Upper lobe of left lung (tissue), 6 donors: ENCODE data around the gene MAPRE3. TPM values are rescaled to one million over a fixed set of nuclear protein-coding genes. Genes with fewer than 3 reads are reported as not detected.

Source experiments
- ATAC-seq, 2 donors: fragments of 200-7000 bp; cut with Tn5 transposase; one replicate each; pipeline ENCODE4 v1.9.1; 2022; ENCODE audit warnings: mild to moderate bottlenecking in 2 of 2, moderate library complexity in 2 of 2; ENCODE audit not compliant: low FRiP score in 2 of 2
- DNase-seq, 2 donors: peaks; one replicate each; pipeline ENCODE4 v3.0.0-alpha.2; 2019 to 2020
- H3K27ac ChIP-seq, 4 donors: fragments of 200-600 bp; sonication (generic); one replicate each; pipeline ENCODE4 v1.5.1; 2016 to 2019
- H3K27me3 ChIP-seq, 4 donors: fragments of 200-600 bp; sonication (generic); one replicate each; pipeline ENCODE4 v1.5.1; 2017 to 2019
- H3K36me3 ChIP-seq, 4 donors: fragments of 200-600 bp; sonication (generic); one replicate each; pipeline ENCODE4 v1.5.1; 2016 to 2019
- H3K4me1 ChIP-seq, 4 donors: fragments of 200-600 bp; sonication (generic); one replicate each; pipeline ENCODE4 v1.5.1; 2018 to 2019
- H3K4me3 ChIP-seq, 4 donors: fragments of 200-600 bp; sonication (generic); one replicate each; pipeline ENCODE4 v1.5.1; 2017 to 2019; ENCODE audit warnings: mild to moderate bottlenecking in 2 of 4, moderate library complexity in 1 of 4
- H3K9me3 ChIP-seq, 4 donors: fragments of 200-600 bp; sonication (generic); one replicate each; pipeline ENCODE4 v1.5.1; 2018 to 2019
- EP300 ChIP-seq, 4 donors: sonication (generic); formaldehyde crosslinking; IDR thresholded peaks; one replicate each; pipeline ENCODE4 v1.5.1; 2017; ENCODE audit warnings: antibody characterized with exemption in 4 of 4, control low read depth in 2 of 4
- POLR2A ChIP-seq, 4 donors: fragments of 450-650 bp; IDR thresholded peaks; one replicate each; pipeline ENCODE4 v1.5.1; 2016 to 2017; ENCODE audit warnings: antibody characterized with exemption in 4 of 4, mild to moderate bottlenecking in 2 of 4
- POLR2AphosphoS5 ChIP-seq, 2 donors: sonication (generic); formaldehyde crosslinking; IDR thresholded peaks; one replicate each; pipeline ENCODE4 v1.5.1; 2017; ENCODE audit warnings: antibody characterized with exemption in 2 of 2
- WGBS, 2 donors: methylation state at CpG; one replicate each; pipeline ENCODE4 v1.1.5; 2017 to 2018; 5-methylcytosine and 5-hydroxymethylcytosine counted together
- total RNA-seq, 6 donors: library from RNA; depleted of rRNA in 4 of 6; stranded (reverse); fragments of >200 nt in 4 of 6; gene quantifications; one replicate each; pipeline versions ENCODE4 v1.1.0 to v1.2.1, GENCODE V29; 2016 to 2021
- TF ChIP-seq, protein P1 (sequence below), 6 experiments: fragments of 450-650 bp in 4 of 6; fragments of 200-600 bp in 2 of 6; sonication (generic) in 2 of 6; IDR thresholded peaks; one replicate each; pipeline ENCODE4 v1.5.1; 2016 to 2019; ENCODE audit warnings: antibody characterized with exemption in 6 of 6
- donor health status: DM: no; HTN: no; CAD: no; lungs with moderate emphysema.
- donor health status: DM: no; HTN: yes; CAD: no; lungs with severe emphysema.

The MAPRE3 gene
- total RNA-seq, 6 donors from 2014 or later: 13.5 to 61.8 (median 20.1) TPM

- H3K4me3 ChIP-seq: no peak overlapping the region
- H3K36me3 ChIP-seq: no peaks in the 10 kb centered on the region
- no peak for ATAC-seq
- 73 to 77% methylated on average over 10 of the region's 10 CpGs for WGBS, 2 donors
- TF ChIP-seq POLR2A (IDR thresholded peaks at IDR 0.05) (no peak), EP300 (IDR thresholded peaks at IDR 0.05) (no peak), POLR2AphosphoS5 (IDR thresholded peaks at IDR 0.05) (no peak)
- TF ChIP-seq, protein P1, sequence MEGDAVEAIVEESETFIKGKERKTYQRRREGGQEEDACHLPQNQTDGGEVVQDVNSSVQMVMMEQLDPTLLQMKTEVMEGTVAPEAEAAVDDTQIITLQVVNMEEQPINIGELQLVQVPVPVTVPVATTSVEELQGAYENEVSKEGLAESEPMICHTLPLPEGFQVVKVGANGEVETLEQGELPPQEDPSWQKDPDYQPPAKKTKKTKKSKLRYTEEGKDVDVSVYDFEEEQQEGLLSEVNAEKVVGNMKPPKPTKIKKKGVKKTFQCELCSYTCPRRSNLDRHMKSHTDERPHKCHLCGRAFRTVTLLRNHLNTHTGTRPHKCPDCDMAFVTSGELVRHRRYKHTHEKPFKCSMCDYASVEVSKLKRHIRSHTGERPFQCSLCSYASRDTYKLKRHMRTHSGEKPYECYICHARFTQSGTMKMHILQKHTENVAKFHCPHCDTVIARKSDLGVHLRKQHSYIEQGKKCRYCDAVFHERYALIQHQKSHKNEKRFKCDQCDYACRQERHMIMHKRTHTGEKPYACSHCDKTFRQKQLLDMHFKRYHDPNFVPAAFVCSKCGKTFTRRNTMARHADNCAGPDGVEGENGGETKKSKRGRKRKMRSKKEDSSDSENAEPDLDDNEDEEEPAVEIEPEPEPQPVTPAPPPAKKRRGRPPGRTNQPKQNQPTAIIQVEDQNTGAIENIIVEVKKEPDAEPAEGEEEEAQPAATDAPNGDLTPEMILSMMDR (IDR thresholded peaks at IDR 0.05): no peak
- H3K4me1 ChIP-seq: no peaks in the 10 kb centered on the region
- DNase-seq: no peak
- no peaks in the 10 kb centered on the region for H3K9me3 ChIP-seq
- H3K27me3 ChIP-seq: no peaks in the 10 kb centered on the region
- H3K27ac ChIP-seq: no peak overlapping the region
These were observed 27.0 kb downstream of the MAPRE3 start for GRCh38 chr2:26997394-26997793.

DNA sequence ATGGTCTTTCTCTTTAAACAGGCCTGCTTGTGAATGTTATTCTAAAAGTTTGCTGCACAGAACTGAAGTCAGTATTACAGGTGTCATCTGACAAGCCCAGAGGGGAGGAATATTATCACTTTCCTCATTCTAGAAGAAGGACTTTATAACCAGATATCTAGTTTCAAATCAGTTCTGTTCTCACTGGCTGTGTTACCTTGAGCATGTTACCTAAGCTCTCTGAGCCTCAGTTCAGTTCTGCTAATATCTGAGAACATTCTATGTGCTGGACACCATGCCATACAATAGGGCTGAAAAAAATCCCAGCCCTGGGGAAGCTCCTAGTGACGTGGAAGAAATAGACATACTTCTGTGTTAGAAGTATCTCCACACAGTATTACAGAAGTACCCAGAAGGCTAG is 27.9 kb downstream of the MAPRE3 start:
- 67 to 73% methylated on average over 1 of the region's 1 CpG for WGBS, 2 donors
- H3K27ac ChIP-seq: no peak overlapping the region
- H3K36me3 ChIP-seq: no peaks in the 10 kb centered on the region
- DNase-seq (no peak), ATAC-seq (no peak)
- no peaks in the 10 kb centered on the region for H3K27me3 ChIP-seq
- no peak overlapping the region for H3K4me3 ChIP-seq
- no peaks in the 10 kb centered on the region for H3K9me3 ChIP-seq
- no peaks in the 10 kb centered on the region for H3K4me1 ChIP-seq
- TF ChIP-seq, protein P1 (IDR thresholded peaks at IDR 0.05): no peak
- TF ChIP-seq EP300 (IDR thresholded peaks at IDR 0.05): no peak
- no peak for TF ChIP-seq POLR2AphosphoS5 (IDR thresholded peaks at IDR 0.05)
- TF ChIP-seq POLR2A (IDR thresholded peaks at IDR 0.05): no peak

DNA sequence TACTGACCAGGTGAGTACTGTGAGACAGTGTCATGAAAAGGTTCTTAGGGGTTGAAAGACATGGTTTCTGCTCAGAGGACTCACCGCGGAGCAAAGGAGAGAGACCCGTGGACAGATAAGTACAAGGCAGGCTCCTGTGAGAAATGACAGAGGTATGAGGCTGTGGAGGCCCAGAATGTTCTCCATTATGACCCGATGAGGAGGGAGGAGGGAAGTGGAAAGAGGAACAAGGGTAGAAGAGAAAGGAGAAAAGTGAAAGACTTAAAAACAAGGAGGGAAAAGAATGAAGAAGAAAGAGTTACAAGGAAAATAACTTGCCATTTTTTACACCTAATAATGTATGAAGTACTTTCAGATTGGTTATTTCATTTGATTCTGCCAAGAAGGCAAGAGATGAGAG is 29.8 kb downstream of the MAPRE3 start:
- ATAC-seq (no peak), DNase-seq (no peak)
- Histone ChIP-seq H3K4me1 (no peaks in the 10 kb centered on the region), H3K36me3 (no peaks in the 10 kb centered on the region), H3K4me3 (no peak overlapping the region), H3K27ac (no peak overlapping the region), H3K27me3 (no peaks in the 10 kb centered on the region), H3K9me3 (no peaks in the 10 kb centered on the region)
- TF ChIP-seq POLR2AphosphoS5 (IDR thresholded peaks at IDR 0.05): no peak
- TF ChIP-seq, protein P1 (IDR thresholded peaks at IDR 0.05): no peak
- TF ChIP-seq POLR2A (IDR thresholded peaks at IDR 0.05): no peak
- no peak for TF ChIP-seq EP300 (IDR thresholded peaks at IDR 0.05)
- 66 to 80% methylated on average over 4 of the region's 4 CpGs for WGBS, 2 donors

GRCh38 chr2:27000995-27001394 is 30.6 kb downstream of the MAPRE3 start:
- H3K27ac ChIP-seq: no peak overlapping the region
- DNase-seq (no peak), ATAC-seq (no peak)
- no peaks in the 10 kb centered on the region for H3K27me3 ChIP-seq
- no peaks in the 10 kb centered on the region for H3K4me1 ChIP-seq
- H3K4me3 ChIP-seq: no peak overlapping the region
- H3K36me3 ChIP-seq: no peaks in the 10 kb centered on the region
- 83 to 90% methylated on average over 2 of the region's 2 CpGs for WGBS, 2 donors
- H3K9me3 ChIP-seq: no peaks in the 10 kb centered on the region
- TF ChIP-seq, protein P1 (IDR thresholded peaks at IDR 0.05): no peak
- TF ChIP-seq POLR2A (IDR thresholded peaks at IDR 0.05) (no peak), POLR2AphosphoS5 (IDR thresholded peaks at IDR 0.05) (no peak), EP300 (IDR thresholded peaks at IDR 0.05) (no peak)

- WGBS, 2 donors: 65 to 75% methylated on average over 5 of the region's 5 CpGs
- no peaks in the 10 kb centered on the region for H3K36me3 ChIP-seq
- H3K27me3 ChIP-seq: no peaks in the 10 kb centered on the region
- TF ChIP-seq EP300 (IDR thresholded peaks at IDR 0.05) (no peak), POLR2A (IDR thresholded peaks at IDR 0.05) (no peak), POLR2AphosphoS5 (IDR thresholded peaks at IDR 0.05) (no peak)
- TF ChIP-seq, protein P1 (IDR thresholded peaks at IDR 0.05): no peak
- no peak for DNase-seq
- H3K27ac ChIP-seq: no peak overlapping the region
- H3K9me3 ChIP-seq: no peaks in the 10 kb centered on the region
- no peak for ATAC-seq
- H3K4me1 ChIP-seq: no peaks in the 10 kb centered on the region
- no peak overlapping the region for H3K4me3 ChIP-seq
These were observed 31.5 kb downstream of the MAPRE3 start for GRCh38 chr2:27001950-27002349.
